KBM-7 (cell line): ENCODE results near the gene DDX28.
"Not testable (repeated sequence)": the region's sequence is repeated elsewhere in the genome, so short reads cannot be mapped to it uniquely, and the experiment has no call there.

ENCODE experiments used
- DNase-seq: peaks from one replicate; pipeline ENCODE4 v3.0.0-alpha.2; 2015
- in situ Hi-C: fragments of 300-500 bp; cut with MboI; formaldehyde crosslinking; loops from 2 replicates; pipeline ENCODE4 v1.14.3; 2020; ENCODE audit warnings: low sequenced_read_pairs, low pct_unique_long_range_greater_than_20kb, mixed read lengths

Gene DDX28

GRCh38 chr16:67976205-67976604, 46.8 kb downstream of the DDX28 start:
- no peak for DNase-seq
- in situ Hi-C loops: no loop called here

- in situ Hi-C loops: no loop called here
- DNase-seq: no peak
These were observed 47.5 kb downstream of the DDX28 start for GRCh38 chr16:67975321-67976105.

GRCh38 chr16:67972285-67972684, 50.7 kb downstream of the DDX28 start:
- in situ Hi-C loops, DNase-seq: not testable (repeated sequence)

- DNase-seq: no peak
- in situ Hi-C loops: no loop called here
These were observed 51.9 kb downstream of the DDX28 start for GRCh38 chr16:67971111-67971510.
